Measurements from ENCODE around the gene LTBP1. TPM values are rescaled to one million over a fixed set of nuclear protein-coding genes. Genes with fewer than 3 reads are reported as not detected.

LTBP1 gene
- total RNA-seq, 1 donor from 2014 or later: 327 TPM

- Mint-ChIP-seq H3K27me3 (ENCODE audit: unreplicated experiment) (peaks cover 11% of the 10 kb centered on the region), H3K27ac (ENCODE audit: unreplicated experiment) (no peak overlapping the region), H3K4me3 (ENCODE audit: unreplicated experiment) (no peak overlapping the region), H3K9me3 (ENCODE audit: unreplicated experiment) (peaks cover 6% of the 10 kb centered on the region), H3K36me3 (ENCODE audit: low read depth, unreplicated experiment) (peaks cover 34% of the 10 kb centered on the region), H3K4me1 (ENCODE audit: unreplicated experiment) (peaks cover 27% of the 10 kb centered on the region)
- DNase-seq (ENCODE audit: low spot score): no peak
- TF ChIP-seq CTCF (IDR thresholded peaks at IDR 0.05; ENCODE audit: unreplicated experiment): no peak
Observed at GRCh38 chr2:33077844-33078243, 131.1 kb downstream of the LTBP1 start.

GRCh38 chr2:33081691-33082090 lies 134.9 kb downstream of the LTBP1 start:
- no peak for TF ChIP-seq CTCF (IDR thresholded peaks at IDR 0.05; ENCODE audit: unreplicated experiment)
- Mint-ChIP-seq H3K4me3 (ENCODE audit: unreplicated experiment) (no peak overlapping the region), H3K4me1 (ENCODE audit: unreplicated experiment) (peaks cover 53% of the 10 kb centered on the region), H3K27me3 (ENCODE audit: unreplicated experiment) (peaks cover 16% of the 10 kb centered on the region), H3K36me3 (ENCODE audit: low read depth, unreplicated experiment) (peaks cover 62% of the 10 kb centered on the region), H3K27ac (ENCODE audit: unreplicated experiment) (peak overlapping the region; percentile 94), H3K9me3 (ENCODE audit: unreplicated experiment) (peaks cover 6% of the 10 kb centered on the region)
- peak; percentile 16 for DNase-seq (ENCODE audit: low spot score)

GRCh38 chr2:33083699-33084387 lies 137.1 kb downstream of the LTBP1 start:
- H3K9me3 Mint-ChIP-seq (ENCODE audit: unreplicated experiment): peaks cover 6% of the 10 kb centered on the region
- peak overlapping the region; percentile 57 for H3K27ac Mint-ChIP-seq (ENCODE audit: unreplicated experiment)
- peaks cover 61% of the 10 kb centered on the region for H3K36me3 Mint-ChIP-seq (ENCODE audit: low read depth, unreplicated experiment)
- no peak for DNase-seq (ENCODE audit: low spot score)
- H3K4me1 Mint-ChIP-seq (ENCODE audit: unreplicated experiment): peaks cover 51% of the 10 kb centered on the region
- TF ChIP-seq CTCF (IDR thresholded peaks at IDR 0.05; ENCODE audit: unreplicated experiment): no peak
- H3K4me3 Mint-ChIP-seq (ENCODE audit: unreplicated experiment): peak overlapping the region; percentile 51
- H3K27me3 Mint-ChIP-seq (ENCODE audit: unreplicated experiment): peaks cover 16% of the 10 kb centered on the region

GRCh38 chr2:33084433-33084832 lies 137.7 kb downstream of the LTBP1 start:
- Mint-ChIP-seq H3K4me3 (ENCODE audit: unreplicated experiment) (peak overlapping the region; percentile 51), H3K36me3 (ENCODE audit: low read depth, unreplicated experiment) (peaks cover 58% of the 10 kb centered on the region), H3K27ac (ENCODE audit: unreplicated experiment) (no peak overlapping the region), H3K9me3 (ENCODE audit: unreplicated experiment) (peaks cover 6% of the 10 kb centered on the region), H3K27me3 (ENCODE audit: unreplicated experiment) (peaks cover 16% of the 10 kb centered on the region), H3K4me1 (ENCODE audit: unreplicated experiment) (peaks cover 51% of the 10 kb centered on the region)
- DNase-seq (ENCODE audit: low spot score): no peak
- no peak for TF ChIP-seq CTCF (IDR thresholded peaks at IDR 0.05; ENCODE audit: unreplicated experiment)

GRCh38 chr2:33085646-33086045 lies 138.9 kb downstream of the LTBP1 start:
- no peak for TF ChIP-seq CTCF (IDR thresholded peaks at IDR 0.05; ENCODE audit: unreplicated experiment)
- no peak for DNase-seq (ENCODE audit: low spot score)
- H3K27ac Mint-ChIP-seq (ENCODE audit: unreplicated experiment): no peak overlapping the region

More at GRCh38 chr2:33085646-33086045, 138.9 kb downstream of the LTBP1 start:
- Mint-ChIP-seq H3K9me3 (ENCODE audit: unreplicated experiment) (peaks cover 4% of the 10 kb centered on the region), H3K36me3 (ENCODE audit: low read depth, unreplicated experiment) (peaks cover 61% of the 10 kb centered on the region), H3K27me3 (ENCODE audit: unreplicated experiment) (peaks cover 13% of the 10 kb centered on the region), H3K4me3 (ENCODE audit: unreplicated experiment) (no peak overlapping the region), H3K4me1 (ENCODE audit: unreplicated experiment) (peaks cover 48% of the 10 kb centered on the region)
